Vagina (tissue), 2 donors: Measurements from ENCODE around the gene SEBOX. TPM values are rescaled to one million over a fixed set of nuclear protein-coding genes. Genes with fewer than 3 reads are reported as not detected.

ENCODE experiments used
- DNase-seq, 2 donors: peaks; one replicate each; pipeline ENCODE4 v3.0.0-alpha.2; 2017; ENCODE audit errors: extremely low spot score in 2 of 2
- H3K27ac ChIP-seq: fragments of 200-600 bp; sonication (generic); one replicate; pipeline ENCODE4 v1.5.1; 2019
- H3K27me3 ChIP-seq: fragments of 200-600 bp; sonication (generic); one replicate; pipeline ENCODE4 v1.5.1; 2019
- H3K36me3 ChIP-seq, 2 donors: fragments of 200-600 bp; sonication (generic); one replicate each; pipeline ENCODE4 v1.5.1; 2017 to 2019
- H3K4me1 ChIP-seq: fragments of 200-600 bp; sonication (generic); one replicate; pipeline ENCODE4 v1.5.1; 2019
- H3K4me3 ChIP-seq, 2 donors: fragments of 200-600 bp; sonication (generic); 1 replicate in 1 of 2; 2 replicates in 1 of 2; pipeline ENCODE4 v1.5.1; 2016 to 2019
- H3K9me3 ChIP-seq: fragments of 200-600 bp; sonication (generic); one replicate; pipeline ENCODE4 v1.5.1; 2019
- POLR2A ChIP-seq, 2 donors: fragments of 450-650 bp; IDR thresholded peaks; one replicate each; pipeline ENCODE4 v1.6.1; 2017; ENCODE audit warnings: antibody characterized with exemption in 2 of 2, mild to moderate bottlenecking in 2 of 2, moderate library complexity in 2 of 2
- POLR2AphosphoS5 ChIP-seq, 2 donors: sonication (generic); formaldehyde crosslinking; IDR thresholded peaks; one replicate each; pipeline ENCODE4 v1.9.0; 2017; ENCODE audit warnings: antibody characterized with exemption in 2 of 2, mild to moderate bottlenecking in 2 of 2, low read depth in 1 of 2; ENCODE audit not compliant: insufficient read depth in 1 of 2
- intact Hi-C: fragments of 100-400 bp; cut with DNase I; formaldehyde crosslinking; loops from one replicate; pipeline ENCODE4 v1.15.1; 2023
- total RNA-seq: library from RNA; depleted of rRNA; stranded (reverse); fragments of >200 nt; gene quantifications from one replicate; pipeline ENCODE4 v1.2.3, GENCODE V29; 2016
- TF ChIP-seq, protein P1 (sequence below), 3 experiments: fragments of 450-650 bp in 2 of 3; fragments of 200-600 bp in 1 of 3; sonication (generic) in 1 of 3; IDR thresholded peaks; one replicate each; pipeline ENCODE4 v1.5.1; 2017 to 2019; ENCODE audit warnings: antibody characterized with exemption in 3 of 3, mild to moderate bottlenecking in 2 of 3, moderate library complexity in 2 of 3

Gene SEBOX
- total RNA-seq, 1 donor from 2014 or later, result not detected

DNA sequence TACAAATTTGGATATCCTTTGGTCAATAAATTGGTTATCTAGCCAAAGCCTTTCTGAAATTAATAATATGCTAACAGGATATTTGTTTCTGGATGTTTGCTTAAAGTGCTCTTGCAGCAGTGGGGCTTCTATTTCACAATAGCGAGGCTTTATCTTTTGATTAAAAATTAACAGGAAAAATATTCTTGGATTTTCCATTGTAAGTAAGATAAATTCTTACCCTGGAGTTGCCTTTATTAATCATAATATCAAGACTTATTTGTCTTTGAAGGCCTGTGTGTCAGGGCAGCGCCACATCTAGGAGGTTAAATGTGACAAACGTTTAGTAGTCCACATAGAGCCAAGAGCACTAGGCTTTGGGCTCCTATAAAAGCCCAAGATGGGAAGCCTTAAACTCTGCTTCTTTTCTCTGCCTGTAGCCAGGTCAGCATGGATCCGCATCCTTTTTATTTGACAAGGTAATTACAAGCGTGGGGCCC, 40.7 kb downstream of the SEBOX start:
- H3K27me3 ChIP-seq, result no peaks in the 10 kb centered on the region
- peaks cover 10% of the 10 kb centered on the region for H3K4me1 ChIP-seq
- TF ChIP-seq POLR2AphosphoS5 (IDR thresholded peaks at IDR 0.05; ENCODE audit: insufficient read depth in 1 of 2, low read depth in 1 of 2), result no peak
- TF ChIP-seq, protein P1, sequence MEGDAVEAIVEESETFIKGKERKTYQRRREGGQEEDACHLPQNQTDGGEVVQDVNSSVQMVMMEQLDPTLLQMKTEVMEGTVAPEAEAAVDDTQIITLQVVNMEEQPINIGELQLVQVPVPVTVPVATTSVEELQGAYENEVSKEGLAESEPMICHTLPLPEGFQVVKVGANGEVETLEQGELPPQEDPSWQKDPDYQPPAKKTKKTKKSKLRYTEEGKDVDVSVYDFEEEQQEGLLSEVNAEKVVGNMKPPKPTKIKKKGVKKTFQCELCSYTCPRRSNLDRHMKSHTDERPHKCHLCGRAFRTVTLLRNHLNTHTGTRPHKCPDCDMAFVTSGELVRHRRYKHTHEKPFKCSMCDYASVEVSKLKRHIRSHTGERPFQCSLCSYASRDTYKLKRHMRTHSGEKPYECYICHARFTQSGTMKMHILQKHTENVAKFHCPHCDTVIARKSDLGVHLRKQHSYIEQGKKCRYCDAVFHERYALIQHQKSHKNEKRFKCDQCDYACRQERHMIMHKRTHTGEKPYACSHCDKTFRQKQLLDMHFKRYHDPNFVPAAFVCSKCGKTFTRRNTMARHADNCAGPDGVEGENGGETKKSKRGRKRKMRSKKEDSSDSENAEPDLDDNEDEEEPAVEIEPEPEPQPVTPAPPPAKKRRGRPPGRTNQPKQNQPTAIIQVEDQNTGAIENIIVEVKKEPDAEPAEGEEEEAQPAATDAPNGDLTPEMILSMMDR (IDR thresholded peaks at IDR 0.05), result no peak
- TF ChIP-seq POLR2A (IDR thresholded peaks at IDR 0.05), result no peak
- H3K4me3 ChIP-seq, result no peak overlapping the region
- H3K9me3 ChIP-seq, result no peaks in the 10 kb centered on the region
- intact Hi-C loops, result no loop called here
- H3K27ac ChIP-seq, result no peak overlapping the region
- peaks cover 0 to 16% of the 10 kb centered on the region in 2 donors for H3K36me3 ChIP-seq
- DNase-seq, result peak in 1 of 2 donors; percentile 18

DNA sequence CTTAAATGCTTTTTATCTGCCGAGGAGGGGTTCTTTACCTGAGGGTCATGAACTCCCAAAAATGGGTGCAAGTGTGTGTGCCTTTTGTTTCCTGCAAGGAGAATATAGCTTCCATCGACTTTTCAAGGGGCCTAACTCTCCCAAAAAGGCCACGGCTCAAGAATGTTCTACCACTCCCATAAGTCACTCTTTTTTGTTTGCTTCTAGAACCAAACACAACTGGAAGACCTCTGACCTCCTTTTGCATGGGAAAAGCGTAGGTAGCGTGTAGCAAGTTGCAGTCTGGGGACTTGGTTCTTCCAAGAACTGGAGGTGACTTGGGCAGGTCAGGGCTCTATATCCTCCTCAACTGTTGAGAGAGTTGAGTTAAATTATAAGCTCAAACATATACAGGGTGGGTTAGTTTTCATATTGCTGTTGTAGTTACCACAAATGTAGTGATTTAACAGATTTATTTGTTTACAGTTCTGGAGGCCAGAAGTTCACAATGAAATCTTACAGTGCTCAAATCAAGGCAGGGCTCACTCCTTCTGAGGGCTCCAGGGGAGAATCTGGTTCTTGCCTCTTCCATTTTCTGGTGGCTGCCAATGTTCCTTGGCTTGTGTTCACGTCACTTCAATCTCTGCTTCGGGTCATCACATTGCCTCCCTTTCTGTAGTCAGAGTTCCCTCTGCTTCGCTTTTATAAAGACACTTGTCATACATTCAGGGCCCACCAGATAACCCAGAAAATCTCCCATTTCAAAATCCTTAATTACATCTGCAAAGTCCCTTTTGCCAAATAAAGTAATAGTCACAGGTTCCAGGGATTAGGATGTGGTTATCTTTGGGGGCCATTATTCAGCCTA, 44.6 kb downstream of the SEBOX start:
- no peaks in the 10 kb centered on the region for H3K27me3 ChIP-seq
- H3K4me1 ChIP-seq, result peaks cover 19% of the 10 kb centered on the region
- H3K4me3 ChIP-seq, result peak overlapping the region in 1 of 2 donors; percentile 63

DNA sequence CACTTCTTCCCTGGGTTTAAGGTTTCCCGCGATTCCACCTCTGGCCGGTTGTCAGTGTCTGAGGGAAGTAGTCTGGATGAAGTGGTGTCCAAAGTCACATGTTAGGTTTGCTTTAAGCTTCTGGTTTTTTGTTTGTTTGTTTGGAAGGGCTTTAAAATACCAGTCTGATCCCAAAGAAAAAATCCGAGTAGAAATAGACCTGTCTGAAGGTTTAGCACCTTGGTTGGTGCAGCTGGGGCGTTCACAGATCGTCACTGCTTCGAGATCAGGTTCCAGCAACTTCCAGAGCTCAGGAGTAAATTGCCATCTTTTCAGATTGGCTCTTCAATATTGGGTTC, 45.4 kb downstream of the SEBOX start:
- Histone ChIP-seq H3K4me1 (peaks cover 19% of the 10 kb centered on the region), H3K27me3 (no peaks in the 10 kb centered on the region)
- intact Hi-C loops, result no loop called here

More for the DNA sequence above, 44.6 kb downstream of the SEBOX start:
- Histone ChIP-seq H3K27ac (no peak overlapping the region), H3K36me3 (no peaks in the 10 kb centered on the region), H3K9me3 (no peaks in the 10 kb centered on the region)
- TF ChIP-seq POLR2AphosphoS5 (IDR thresholded peaks at IDR 0.05; ENCODE audit: insufficient read depth in 1 of 2, low read depth in 1 of 2) (no peak), POLR2A (IDR thresholded peaks at IDR 0.05) (no peak)
- TF ChIP-seq, protein P1 (IDR thresholded peaks at IDR 0.05), result no peak
- intact Hi-C loops, result no loop called here
- DNase-seq, result no peak

DNA sequence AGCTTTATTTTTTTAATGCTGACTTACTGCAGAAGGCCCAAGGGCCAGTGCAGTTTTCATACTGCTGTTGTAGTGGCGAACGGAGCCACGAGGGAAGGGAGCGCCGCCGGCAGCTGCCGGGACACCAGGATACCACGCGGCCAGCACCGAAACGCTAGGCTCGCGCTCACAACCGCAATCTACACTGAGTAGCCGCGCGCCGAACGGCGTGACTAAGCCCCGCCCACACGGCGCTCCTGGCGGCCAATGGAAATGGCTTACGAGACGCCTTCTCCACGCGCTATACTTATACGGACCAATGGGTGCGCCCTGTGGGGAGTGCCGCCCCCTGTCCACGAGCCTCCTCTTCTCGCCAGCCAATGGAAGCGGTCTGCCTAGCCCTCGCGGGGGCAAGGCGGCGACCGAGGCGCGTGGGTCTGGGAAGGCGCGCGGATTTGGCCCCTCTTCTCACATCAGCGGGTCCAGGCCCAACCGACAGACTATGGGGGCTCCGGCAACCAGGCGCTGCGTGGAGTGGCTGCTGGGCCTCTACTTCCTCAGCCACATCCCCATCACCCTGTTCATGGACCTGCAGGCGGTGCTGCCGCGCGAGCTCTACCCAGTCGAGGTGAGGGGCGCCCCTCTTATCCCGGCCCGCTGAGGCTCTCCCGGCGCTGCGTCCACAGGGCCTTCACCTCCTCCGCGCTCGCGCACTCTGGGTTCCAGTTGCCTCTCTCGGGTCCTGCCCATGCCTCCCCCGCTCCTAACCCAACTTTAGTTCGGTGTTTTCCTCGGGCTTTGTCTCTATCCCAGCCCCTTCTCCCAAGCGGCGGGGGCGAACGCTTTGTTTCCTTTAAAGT, 46.0 kb downstream of the SEBOX start, which contains the start of gene TMEM97:
TMEM97 (plus strand) TSS at position 442 of the 839 bp plus-strand sequence; CDS start at position 482, 40 bp downstream.
- intact Hi-C loops, result no loop called here
- Histone ChIP-seq H3K36me3 (no peaks in the 10 kb centered on the region), H3K27ac (peak within 1 kb of the TSS; percentile 60), H3K4me3 (peak within 1 kb of the TSS; percentile 63 to 71), H3K4me1 (peaks cover 19% of the 10 kb centered on the region), H3K9me3 (no peaks in the 10 kb centered on the region), H3K27me3 (no peaks in the 10 kb centered on the region)
- DNase-seq, result peak in 1 of 2 donors; percentile 97
- TF ChIP-seq, protein P1 (IDR thresholded peaks at IDR 0.05), result peak in 1 of 3 experiments; percentile 15
- TF ChIP-seq POLR2A (IDR thresholded peaks at IDR 0.05) (no peak), POLR2AphosphoS5 (IDR thresholded peaks at IDR 0.05; ENCODE audit: insufficient read depth in 1 of 2, low read depth in 1 of 2) (peak; percentile 77 to 92)

More for the DNA sequence above, 45.4 kb downstream of the SEBOX start:
- DNase-seq, result no peak
- Histone ChIP-seq H3K4me3 (peak overlapping the region; percentile 63 to 71), H3K27ac (peak overlapping the region; percentile 60), H3K36me3 (no peaks in the 10 kb centered on the region), H3K9me3 (no peaks in the 10 kb centered on the region)
- TF ChIP-seq POLR2A (IDR thresholded peaks at IDR 0.05) (no peak), POLR2AphosphoS5 (IDR thresholded peaks at IDR 0.05; ENCODE audit: insufficient read depth in 1 of 2, low read depth in 1 of 2) (no peak)
- TF ChIP-seq, protein P1 (IDR thresholded peaks at IDR 0.05), result no peak
